GM21360 (cell line): ENCODE measurements around the gene VTN.
A peak's percentile ranks its signal among the peaks of the same experiment; 100 is the strongest.
"Not testable (repeated sequence)": the region's sequence is repeated elsewhere in the genome, so short reads cannot be mapped to it uniquely, and the experiment has no call there.

Experiments
- ATAC-seq: cut with Tn5 transposase; IDR thresholded peaks from one replicate; pipeline ENCODE4 v1.9.1; 2021; ENCODE audit warnings: mild to moderate bottlenecking, moderate library complexity; ENCODE audit not compliant: unreplicated experiment

VTN gene

GRCh38 chr17:28344435-28344901, 25.6 kb downstream of the VTN start:
- no peak for ATAC-seq

GRCh38 chr17:28344011-28344410, 26.1 kb downstream of the VTN start:
- no peak for ATAC-seq

GRCh38 chr17:28343491-28343932, 26.6 kb downstream of the VTN start:
- ATAC-seq: no peak

- ATAC-seq: no peak
Observed at GRCh38 chr17:28342313-28342712, 27.8 kb downstream of the VTN start.

- no peak for ATAC-seq
Observed at GRCh38 chr17:28341516-28341915, 28.6 kb downstream of the VTN start.

GRCh38 chr17:28340374-28340773, 29.7 kb downstream of the VTN start:
- no peak for ATAC-seq

GRCh38 chr17:28339431-28339830, 30.7 kb downstream of the VTN start:
- no peak for ATAC-seq

- not testable (repeated sequence) for ATAC-seq
Observed at GRCh38 chr17:28338769-28339212, 31.3 kb downstream of the VTN start.

- no peak for ATAC-seq
Observed at GRCh38 chr17:28338056-28338768, 31.9 kb downstream of the VTN start.

GRCh38 chr17:28335959-28336871, 33.9 kb downstream of the VTN start:
- ATAC-seq: no peak

GRCh38 chr17:28335201-28335958, 34.7 kb downstream of the VTN start, which contains the start of the genes IFT20 and TNFAIP1:
TSS of gene IFT20 (minus strand) at chr17:28335472. CDS start at chr17:28331985, 3,487 bp downstream.
TSS of gene TNFAIP1 (plus strand) at chr17:28335761. CDS start at chr17:28339522, 3,761 bp downstream.
- peak; percentile 94 for ATAC-seq

- ATAC-seq: no peak
Observed at GRCh38 chr17:28334666-28335200, 35.4 kb downstream of the VTN start.

GRCh38 chr17:28334171-28334570, 35.9 kb downstream of the VTN start:
- ATAC-seq: no peak

GRCh38 chr17:28333083-28333746, 36.9 kb downstream of the VTN start:
- ATAC-seq: no peak

GRCh38 chr17:28331891-28332420, 38.2 kb downstream of the VTN start:
- ATAC-seq: no peak

- ATAC-seq: no peak
Observed at GRCh38 chr17:28330671-28331070, 39.4 kb downstream of the VTN start.

- no peak for ATAC-seq
Observed at GRCh38 chr17:28328325-28328724, 41.8 kb downstream of the VTN start.

GRCh38 chr17:28327709-28328108, 42.4 kb downstream of the VTN start:
- no peak for ATAC-seq

- no peak for ATAC-seq
Observed at GRCh38 chr17:28327031-28327607, 43.0 kb downstream of the VTN start.
